GM06990 (cell line): ENCODE data around the gene WIPF1.

Experiments
- DNase-seq: peaks from one replicate; pipeline ENCODE4 v3.0.0-alpha.2; 2011; ENCODE audit not compliant: insufficient read length; ENCODE audit errors: extremely low read depth
- H3K27me3 ChIP-seq: replicated peaks from 2 replicates; pipeline ENCODE4 v1.6.0; 2011; ENCODE audit warnings: low read length; ENCODE audit not compliant: control insufficient read depth, insufficient read depth
- H3K36me3 ChIP-seq: 2 replicates; pipeline ENCODE4 v1.5.1; 2011; ENCODE audit warnings: low read length; ENCODE audit not compliant: control insufficient read depth, insufficient read depth
- H3K4me3 ChIP-seq: replicated peaks from 2 replicates; pipeline ENCODE4 v1.5.1; 2011; ENCODE audit warnings: low read depth, mild to moderate bottlenecking, control low read depth, low read length
- TF ChIP-seq, protein P1 (sequence below): IDR thresholded peaks from 2 replicates; pipeline ENCODE4 v1.5.1; 2011; ENCODE audit warnings: low read length, control low read depth, mild to moderate bottlenecking, inconsistent platforms; ENCODE audit not compliant: insufficient read depth, poor library complexity, severe bottlenecking

WIPF1 gene

GRCh38 chr2:174597345-174598047, at the start of gene WIPF1:
Gene WIPF1, minus strand, starts transcription at chr2:174597804. Its CDS starts 12,231 bp downstream, at chr2:174585573.
- no peaks in the 10 kb centered on the region for H3K27me3 ChIP-seq
- TF ChIP-seq, protein P1, sequence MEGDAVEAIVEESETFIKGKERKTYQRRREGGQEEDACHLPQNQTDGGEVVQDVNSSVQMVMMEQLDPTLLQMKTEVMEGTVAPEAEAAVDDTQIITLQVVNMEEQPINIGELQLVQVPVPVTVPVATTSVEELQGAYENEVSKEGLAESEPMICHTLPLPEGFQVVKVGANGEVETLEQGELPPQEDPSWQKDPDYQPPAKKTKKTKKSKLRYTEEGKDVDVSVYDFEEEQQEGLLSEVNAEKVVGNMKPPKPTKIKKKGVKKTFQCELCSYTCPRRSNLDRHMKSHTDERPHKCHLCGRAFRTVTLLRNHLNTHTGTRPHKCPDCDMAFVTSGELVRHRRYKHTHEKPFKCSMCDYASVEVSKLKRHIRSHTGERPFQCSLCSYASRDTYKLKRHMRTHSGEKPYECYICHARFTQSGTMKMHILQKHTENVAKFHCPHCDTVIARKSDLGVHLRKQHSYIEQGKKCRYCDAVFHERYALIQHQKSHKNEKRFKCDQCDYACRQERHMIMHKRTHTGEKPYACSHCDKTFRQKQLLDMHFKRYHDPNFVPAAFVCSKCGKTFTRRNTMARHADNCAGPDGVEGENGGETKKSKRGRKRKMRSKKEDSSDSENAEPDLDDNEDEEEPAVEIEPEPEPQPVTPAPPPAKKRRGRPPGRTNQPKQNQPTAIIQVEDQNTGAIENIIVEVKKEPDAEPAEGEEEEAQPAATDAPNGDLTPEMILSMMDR, result no peak
- H3K4me3 ChIP-seq, result peak within 1 kb of the TSS; percentile 82
- peak; percentile 76 for DNase-seq
- H3K36me3 ChIP-seq, result peaks cover 1% of the 10 kb centered on the region

GRCh38 chr2:174645296-174645695, 47.7 kb upstream of the WIPF1 start:
- H3K27me3 ChIP-seq, result no peaks in the 10 kb centered on the region
- H3K36me3 ChIP-seq, result no peaks in the 10 kb centered on the region
- no peak for DNase-seq
- TF ChIP-seq, protein P1, result no peak
- no peak overlapping the region for H3K4me3 ChIP-seq

- H3K4me3 ChIP-seq, result no peak overlapping the region
- H3K27me3 ChIP-seq, result no peaks in the 10 kb centered on the region
- TF ChIP-seq, protein P1, result no peak
- no peak for DNase-seq
- H3K36me3 ChIP-seq, result no peaks in the 10 kb centered on the region
Observed at GRCh38 chr2:174644406-174644805, 46.8 kb upstream of the WIPF1 start.

DNA sequence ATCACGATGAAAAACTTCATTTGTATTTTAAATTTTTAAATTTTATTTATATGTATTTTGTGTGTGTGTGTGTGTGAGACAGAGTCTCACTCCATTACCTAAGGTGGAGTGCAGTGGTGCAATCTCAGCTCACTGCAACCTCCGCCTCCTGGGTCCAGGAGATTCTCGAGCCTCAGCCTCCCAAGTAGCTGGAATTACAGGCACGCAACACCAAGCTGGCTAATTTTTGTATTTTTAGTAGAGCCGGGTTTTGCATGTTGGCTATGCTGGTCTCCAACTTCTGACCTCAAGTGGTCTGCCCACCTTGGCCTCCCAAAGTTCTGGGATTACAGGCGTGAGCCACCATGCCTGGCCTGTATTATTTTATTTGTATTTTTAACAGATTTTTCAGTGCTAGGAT, 45.8 kb upstream of the WIPF1 start:
- Histone ChIP-seq H3K36me3 (no peaks in the 10 kb centered on the region), H3K27me3 (no peaks in the 10 kb centered on the region), H3K4me3 (no peak overlapping the region)
- TF ChIP-seq, protein P1, result no peak
- no peak for DNase-seq

DNA sequence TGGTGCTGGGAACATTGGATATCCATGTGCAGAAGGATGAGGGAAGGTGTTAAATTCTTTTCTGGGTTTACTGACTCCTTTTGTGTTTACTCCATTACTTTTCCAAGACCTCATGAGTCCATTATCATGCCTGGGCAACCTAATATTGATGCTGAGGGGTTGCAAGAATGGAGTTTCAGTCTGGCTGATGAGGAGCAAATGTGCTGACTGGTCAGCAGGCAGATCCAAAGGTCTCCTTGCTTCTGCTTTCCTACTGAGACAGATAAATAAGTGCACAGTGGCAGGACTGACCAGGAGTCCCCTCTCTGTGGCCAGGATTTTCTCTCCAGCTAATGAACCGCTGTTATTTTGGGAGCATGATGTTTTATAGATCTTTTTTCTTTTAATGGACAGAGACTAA, 43.6 kb upstream of the WIPF1 start:
- H3K27me3 ChIP-seq, result no peaks in the 10 kb centered on the region
- DNase-seq, result no peak
- TF ChIP-seq, protein P1, result no peak

DNA sequence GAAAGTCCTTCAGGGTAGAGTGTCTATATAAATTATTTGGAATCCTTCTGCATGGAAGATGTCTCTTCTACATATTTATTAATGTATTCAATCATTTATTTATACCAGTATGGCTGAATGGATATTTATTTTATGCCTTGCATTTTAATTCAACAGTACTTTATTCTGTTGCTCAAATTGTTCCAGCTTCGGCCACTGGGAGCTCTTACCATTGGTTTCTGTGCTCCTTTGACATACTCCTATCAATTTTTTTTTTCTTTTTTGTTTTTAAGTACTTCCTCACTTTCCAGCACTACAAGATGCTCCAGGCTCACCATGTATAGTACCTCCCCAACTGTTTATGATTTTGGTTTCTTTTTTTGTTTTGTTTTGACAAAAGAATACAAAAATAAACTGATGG, 39.4 kb upstream of the WIPF1 start:
- DNase-seq, result no peak
- H3K4me3 ChIP-seq, result no peak overlapping the region
- H3K36me3 ChIP-seq, result no peaks in the 10 kb centered on the region
- TF ChIP-seq, protein P1, result no peak
- H3K27me3 ChIP-seq, result no peaks in the 10 kb centered on the region

More for the DNA sequence above, 43.6 kb upstream of the WIPF1 start:
- Histone ChIP-seq H3K36me3 (no peaks in the 10 kb centered on the region), H3K4me3 (no peak overlapping the region)
